Epidermal melanocyte (primary cell): Measurements from ENCODE around the gene PTOV1.

Experiments used
- DNase-seq: peaks from one replicate; pipeline ENCODE4 v3.0.0; 2011; ENCODE audit warnings: low spot score; ENCODE audit not compliant: insufficient read length

Gene PTOV1

DNA sequence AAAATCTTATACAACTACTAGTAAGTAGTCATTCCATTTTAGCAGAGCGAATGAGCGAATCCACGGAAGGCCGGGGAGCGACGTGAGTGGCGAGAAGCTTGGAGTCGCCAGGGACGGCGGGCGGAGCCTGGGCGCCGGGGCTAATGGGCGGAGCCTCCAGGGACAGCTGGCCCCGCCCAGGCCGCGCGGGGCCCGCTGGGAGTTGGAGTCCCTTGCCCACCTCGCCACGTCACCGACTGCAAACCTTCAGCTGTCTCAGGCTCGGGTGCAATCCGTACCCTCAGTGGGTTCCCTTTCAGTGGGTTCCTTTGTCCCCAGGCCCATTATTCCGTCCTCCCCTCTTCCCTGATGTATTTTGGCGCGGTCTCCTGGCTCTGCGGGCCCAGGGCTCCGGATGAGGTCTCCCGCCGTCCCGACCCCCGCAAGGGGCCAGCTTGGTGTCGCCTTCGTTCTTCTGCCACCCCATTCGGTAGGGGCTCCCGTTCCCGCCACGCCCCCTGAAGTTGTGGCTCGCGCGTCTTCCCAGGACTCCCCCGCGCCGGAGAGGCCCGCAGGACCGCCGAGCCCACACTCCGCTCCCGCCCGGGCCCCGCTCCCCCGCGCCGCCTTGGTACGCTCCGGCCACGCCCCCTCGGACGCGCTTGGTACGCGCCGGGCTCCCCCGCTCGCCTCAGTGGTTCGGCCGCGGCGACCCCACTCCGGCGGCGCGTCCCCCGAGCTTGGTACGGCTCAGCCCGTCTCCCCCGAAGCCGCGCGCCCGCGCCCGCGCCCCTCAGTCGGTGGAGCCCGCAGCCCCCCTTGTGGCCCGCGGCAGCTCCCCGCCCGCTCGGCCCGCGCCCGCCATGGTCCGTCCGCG is at the start of gene PTOV1:
Gene PTOV1 (plus strand): TSS at position 673 of the 856 bp plus-strand sequence.
- peak; percentile 95 for DNase-seq

DNA sequence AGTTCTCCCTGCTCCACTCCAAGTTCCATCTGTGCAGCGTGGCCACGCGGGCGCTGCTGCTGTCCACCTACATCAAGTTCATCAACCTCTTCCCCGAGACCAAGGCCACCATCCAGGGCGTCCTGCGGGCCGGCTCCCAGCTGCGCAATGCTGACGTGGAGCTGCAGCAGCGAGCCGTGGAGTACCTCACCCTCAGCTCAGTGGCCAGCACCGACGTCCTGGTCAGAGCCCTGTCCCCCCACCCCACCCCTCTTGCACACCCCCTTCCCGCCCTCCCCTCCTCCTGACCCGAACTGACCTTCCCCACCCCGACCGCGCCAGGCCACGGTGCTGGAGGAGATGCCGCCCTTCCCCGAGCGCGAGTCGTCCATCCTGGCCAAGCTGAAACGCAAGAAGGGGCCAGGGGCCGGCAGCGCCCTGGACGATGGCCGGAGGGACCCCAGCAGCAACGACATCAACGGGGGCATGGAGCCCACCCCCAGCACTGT is 49.5 kb upstream of the PTOV1 start:
- no peak for DNase-seq

DNA sequence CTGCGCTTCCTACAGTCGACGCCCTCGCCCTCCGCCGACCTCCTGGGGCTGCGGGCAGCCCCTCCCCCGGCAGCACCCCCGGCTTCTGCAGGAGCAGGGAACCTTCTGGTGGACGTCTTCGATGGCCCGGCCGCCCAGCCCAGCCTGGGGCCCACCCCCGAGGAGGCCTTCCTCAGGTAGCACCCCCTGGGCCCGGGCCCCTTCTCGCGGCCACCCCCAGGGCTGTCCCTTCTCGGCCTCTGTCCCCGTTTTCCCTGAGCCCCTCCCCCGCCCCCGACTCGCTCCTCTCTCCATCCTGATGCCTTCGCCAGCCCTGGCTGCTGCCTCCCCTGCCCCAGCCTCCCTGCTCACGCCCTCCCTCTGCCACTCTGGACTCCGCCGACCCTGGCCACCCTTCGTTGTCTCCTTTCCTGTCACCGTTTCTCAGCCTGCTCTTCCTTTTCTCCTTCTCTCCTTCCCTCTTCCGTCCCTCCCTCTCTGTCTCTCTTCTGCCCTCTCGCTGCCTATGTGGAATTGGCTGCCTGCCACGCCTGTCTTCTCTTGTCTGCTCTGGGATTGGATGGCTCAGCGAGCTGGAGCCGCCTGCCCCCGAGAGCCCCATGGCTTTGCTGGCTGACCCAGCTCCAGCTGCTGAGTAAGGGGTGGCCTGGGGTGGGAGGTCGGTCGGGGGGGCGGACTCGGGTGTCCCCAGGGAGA is 48.8 kb upstream of the PTOV1 start:
- DNase-seq, result peak; percentile 98

DNA sequence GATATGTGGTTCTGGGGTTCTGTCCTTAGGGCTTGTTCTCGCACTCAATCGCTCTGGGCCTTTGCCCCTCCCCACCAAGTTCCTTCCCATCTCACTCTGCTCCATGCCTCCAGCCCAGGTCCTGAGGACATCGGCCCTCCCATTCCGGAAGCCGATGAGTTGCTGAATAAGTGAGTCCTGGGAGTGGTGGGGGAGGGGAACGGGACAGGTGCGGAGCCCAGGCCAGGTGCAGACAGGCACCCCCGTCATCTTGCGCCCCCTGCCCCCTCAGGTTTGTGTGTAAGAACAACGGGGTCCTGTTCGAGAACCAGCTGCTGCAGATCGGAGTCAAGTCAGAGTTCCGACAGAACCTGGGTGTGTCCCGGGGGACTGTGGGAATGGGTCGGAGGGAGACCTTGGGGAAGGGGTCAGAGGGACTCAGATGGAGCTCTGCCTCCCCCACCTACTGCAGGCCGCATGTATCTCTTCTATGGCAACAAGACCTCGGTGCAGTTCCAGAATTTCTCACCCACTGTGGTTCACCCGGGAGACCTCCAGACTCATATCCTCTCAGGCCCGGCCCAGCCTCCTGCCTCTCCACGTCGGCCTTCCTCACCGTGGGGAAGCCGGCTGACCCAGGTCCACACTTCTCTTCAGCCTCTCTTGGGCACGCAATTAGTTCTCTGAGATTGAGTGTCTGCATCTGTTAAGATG is 48.0 kb upstream of the PTOV1 start:
- no peak for DNase-seq

DNA sequence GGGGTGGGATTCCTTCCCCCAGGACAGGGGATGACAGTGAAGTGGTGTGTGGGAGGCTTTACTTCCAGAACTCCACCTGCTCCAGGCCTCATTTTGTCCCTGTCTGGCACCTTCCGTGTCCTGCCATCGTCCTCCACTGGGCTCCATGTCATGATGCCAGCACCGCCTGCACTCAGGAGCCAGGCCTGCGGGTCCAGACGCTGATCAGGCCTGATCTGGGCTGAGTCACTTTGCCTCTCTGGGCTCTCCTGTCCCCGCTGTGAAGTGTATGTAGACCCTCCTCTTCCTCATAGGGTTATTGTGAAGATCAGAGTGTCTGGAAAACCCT is 47.5 kb upstream of the PTOV1 start:
- no peak for DNase-seq

DNA sequence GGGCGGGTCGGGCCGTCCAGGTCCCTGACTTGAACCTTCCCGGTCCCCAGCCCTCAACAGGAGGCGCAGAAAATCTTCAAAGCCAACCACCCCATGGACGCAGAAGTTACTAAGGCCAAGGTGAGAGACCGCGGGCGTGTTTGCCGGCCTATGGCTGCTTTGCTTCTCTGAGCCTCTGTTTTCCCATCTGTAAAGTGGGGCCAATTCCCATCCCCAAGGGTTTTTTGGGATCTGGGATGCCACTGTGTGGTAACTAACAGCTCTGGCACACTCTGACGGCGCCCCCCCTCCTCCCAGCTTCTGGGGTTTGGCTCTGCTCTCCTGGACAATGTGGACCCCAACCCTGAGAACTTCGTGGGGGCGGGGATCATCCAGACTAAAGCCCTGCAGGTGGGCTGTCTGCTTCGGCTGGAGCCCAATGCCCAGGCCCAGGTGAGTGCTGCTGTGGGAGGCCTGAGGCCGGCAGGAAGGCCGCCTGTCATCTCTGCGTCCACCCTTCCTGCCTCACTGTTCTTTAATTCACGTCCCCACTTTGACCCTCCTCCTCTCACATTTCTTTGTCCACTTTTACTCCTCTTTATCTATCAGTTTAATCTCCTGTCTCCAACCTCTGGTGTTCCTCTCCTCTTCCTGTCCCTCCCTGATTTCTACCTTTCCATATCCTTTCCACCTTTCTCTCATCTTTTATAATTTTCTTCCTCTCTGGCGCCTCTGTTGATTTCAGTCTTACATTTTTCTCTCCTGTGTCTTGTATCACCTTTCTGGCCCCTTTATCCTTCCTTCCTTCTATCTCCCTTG is 44.9 kb upstream of the PTOV1 start:
- no peak for DNase-seq

DNA sequence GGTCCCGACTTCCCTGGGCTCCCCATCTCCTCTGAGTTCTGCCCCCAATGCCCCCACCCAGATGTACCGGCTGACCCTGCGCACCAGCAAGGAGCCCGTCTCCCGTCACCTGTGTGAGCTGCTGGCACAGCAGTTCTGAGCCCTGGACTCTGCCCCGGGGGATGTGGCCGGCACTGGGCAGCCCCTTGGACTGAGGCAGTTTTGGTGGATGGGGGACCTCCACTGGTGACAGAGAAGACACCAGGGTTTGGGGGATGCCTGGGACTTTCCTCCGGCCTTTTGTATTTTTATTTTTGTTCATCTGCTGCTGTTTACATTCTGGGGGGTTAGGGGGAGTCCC is 44.4 kb upstream of the PTOV1 start:
- DNase-seq, result no peak

DNA sequence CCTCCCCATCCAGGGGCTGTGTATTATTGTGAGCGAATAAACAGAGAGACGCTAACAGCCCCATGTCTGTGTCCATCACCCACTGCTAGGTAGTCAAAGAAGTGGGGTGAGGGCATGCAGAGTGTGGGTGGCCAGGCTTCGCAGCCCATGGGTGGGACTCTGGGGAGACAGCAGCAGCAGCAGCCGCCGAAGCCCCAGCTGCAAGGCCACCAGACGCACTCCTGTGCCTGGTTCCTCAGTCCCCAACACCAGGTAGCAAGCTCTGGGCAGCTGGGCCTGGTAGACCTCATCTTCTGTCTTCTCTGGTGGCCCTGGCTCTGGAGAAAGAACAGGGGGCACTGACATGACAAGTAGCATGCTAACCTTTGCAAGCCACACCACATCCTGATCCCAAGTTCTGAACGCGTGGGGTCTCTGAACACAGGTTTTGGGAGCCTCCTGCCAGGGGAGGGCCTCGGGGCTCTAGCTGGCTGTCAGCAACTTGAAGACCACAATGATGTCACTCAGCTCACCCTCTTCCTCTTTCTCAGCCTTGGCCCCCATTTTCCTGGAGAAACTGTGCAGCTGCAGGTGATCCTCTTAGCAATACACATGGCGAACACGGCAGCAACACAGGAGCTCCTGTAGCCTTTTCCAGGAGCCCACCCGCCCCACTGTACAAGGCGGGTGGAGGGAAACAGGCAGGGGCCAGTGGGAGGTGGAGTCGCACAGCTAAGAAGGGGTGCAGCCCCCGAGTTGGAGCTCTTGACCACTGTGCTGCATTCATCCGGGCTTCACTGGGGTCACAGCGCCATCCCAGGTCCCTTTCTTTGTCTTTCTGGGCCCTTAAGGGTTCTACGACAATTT is 43.7 kb upstream of the PTOV1 start:
- DNase-seq, result no peak

DNA sequence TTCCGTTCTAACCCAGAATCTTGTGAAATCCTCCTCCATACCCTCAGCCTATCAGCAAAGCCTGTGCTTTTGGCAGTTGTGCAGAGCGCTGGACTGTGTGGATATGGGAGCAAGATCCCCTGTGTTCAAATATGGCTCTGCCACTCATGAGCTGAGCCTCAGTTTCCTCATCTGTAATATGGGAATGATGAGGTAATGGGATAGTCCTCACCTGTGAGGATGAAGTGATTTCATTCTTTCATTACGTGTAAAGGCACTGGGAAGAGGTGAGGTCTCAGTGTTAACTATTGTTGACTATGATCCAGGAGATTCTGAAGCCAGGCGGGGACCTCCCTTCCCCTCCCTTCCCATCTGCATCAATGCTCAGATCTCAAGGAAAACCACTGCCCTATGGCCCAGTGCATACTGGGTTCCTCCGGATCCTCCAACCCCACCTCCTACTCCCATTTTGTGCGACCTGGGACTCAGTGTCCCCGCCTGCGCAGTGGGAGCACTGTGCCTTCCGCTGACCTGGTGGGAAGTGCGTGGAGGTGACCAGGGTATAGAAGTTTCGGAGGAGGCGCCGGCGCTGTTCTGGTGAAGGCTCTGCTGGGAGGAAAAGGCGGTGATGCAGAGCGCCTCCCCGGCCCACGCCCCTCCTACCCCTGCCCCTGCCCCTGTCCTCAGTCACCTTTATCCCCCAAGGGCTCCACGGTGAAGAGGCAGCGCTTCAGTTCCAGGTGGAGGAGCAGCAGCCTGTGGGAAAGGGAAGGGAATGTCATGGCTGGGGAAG is 42.9 kb upstream of the PTOV1 start:
- no peak for DNase-seq

DNA sequence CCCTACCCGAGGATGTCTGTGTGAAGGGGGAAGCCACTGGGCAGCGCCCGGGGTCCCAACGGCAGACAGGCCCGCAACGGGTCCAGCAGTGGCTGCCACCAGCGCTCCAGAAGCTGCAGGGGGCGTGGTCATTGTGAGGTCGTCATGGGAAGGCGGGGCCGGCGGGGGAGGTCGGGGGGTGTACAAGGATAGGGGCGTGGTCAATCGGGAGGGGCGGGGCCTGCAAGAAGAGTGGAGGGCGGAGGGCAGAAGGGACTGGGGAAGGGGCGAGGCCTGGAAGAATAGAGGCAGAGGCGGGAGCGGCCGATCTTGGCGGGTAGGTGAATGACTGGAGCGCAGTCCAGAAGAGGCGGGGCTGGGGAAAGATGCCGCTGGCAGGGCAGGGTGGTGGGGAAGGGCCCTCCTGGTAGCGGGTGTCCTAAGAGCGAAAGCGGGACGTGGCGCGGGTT is 42.2 kb upstream of the PTOV1 start:
- DNase-seq, result peak; percentile 92

DNA sequence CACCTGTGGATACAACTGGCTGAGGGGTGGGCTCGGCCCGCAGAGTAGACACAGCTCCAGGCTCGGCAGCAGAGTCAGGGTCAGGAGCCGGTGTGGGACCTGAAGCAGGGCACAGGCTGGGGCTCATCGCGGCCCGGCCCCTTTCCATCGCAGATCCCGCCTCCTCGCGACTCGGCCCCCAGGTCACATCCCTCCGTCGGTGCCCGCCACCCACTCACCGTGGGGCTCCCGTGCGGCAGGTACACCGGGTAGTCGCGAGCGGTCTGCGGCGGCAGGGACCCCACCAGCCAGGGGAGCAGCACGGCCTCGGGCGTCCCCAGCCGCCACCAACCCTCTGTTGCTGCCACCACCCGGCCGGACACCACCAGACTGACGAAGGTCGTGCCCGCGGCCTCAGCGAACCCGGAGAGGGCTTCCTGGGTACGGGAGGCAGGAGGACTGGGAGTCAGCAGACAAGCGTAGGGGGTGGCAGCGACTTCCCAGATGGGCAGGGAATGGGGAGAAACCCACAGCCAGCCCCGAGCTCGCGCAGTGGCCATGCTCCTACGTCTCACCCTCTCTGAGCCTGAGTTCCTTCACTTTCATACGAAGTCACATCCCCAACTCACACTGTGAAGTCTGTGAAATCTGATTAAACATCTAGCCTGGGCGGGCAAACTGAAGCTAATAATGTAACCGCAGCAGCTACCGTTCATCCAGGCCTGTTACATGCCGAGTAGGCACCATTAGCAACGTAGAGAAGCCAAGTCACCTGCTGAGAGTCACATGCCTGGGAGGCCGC is 41.6 kb upstream of the PTOV1 start:
- peak; percentile 43 for DNase-seq

DNA sequence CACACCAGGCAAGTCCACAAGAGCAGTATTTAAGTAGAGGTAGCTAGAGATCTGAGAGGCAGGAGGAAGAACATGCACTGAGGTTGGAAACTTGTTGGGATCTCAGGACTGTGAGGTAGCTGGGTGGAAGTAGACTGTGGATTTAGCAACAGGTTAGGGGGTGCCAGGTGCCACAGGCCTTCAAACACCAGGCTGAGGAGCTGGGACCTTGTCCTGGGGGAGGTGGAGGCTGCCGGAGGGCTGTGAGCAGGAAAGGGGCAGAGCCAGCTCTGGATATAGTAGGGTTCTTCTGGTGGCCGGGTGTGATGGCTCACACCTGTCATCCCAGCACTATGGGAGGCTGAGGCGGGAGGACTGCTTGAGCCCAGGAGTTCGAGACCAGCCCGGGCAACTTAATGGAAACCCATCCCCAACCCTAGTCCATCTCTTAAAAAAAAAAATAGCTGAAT is 41.0 kb upstream of the PTOV1 start:
- DNase-seq, result no peak

DNA sequence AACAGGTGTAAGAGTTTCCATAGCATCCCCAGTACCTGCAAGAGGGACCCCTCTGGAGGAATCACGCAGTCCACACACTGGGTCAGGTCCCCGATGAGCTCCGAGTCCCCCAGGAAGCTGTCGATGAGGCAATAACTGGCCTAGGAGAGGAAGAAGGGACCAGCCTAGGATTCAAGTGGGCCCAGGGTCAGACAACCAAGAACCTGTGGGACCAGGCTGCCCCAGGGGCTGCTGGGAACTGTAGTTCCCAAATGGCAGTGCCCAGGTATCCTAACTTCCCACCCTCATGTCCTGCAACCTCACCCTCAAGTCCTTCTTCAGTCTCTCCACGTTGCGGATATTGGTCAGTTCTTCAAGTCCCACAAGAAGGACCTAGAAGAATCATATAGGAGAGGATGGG is 39.6 kb upstream of the PTOV1 start:
- DNase-seq, result no peak

DNA sequence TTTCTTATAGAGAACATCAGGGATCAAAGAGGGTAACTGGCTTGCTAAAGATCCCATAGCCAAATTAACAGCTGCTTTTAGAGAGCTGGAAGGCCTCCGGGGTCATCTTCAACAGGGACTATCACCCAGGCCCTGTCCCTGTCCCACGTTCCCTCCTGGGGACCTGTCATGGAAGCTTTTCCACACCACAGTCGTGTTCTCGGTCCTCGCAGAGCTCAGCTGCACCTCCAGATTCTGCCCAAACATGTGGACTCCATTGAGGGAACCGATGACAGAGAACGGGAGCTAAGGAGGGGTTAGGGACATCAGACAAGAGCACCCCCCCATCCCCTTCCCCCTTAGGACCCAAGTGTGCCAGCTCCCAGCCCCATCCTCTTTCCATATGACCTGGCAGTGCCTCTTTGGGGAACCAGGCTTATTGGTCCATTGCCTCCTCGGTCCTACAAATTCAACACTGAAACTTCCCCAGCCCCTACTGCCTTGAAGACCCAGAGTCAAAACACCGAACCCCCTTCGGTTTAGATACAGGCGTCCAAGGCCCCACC is 38.4 kb upstream of the PTOV1 start:
- no peak for DNase-seq

DNA sequence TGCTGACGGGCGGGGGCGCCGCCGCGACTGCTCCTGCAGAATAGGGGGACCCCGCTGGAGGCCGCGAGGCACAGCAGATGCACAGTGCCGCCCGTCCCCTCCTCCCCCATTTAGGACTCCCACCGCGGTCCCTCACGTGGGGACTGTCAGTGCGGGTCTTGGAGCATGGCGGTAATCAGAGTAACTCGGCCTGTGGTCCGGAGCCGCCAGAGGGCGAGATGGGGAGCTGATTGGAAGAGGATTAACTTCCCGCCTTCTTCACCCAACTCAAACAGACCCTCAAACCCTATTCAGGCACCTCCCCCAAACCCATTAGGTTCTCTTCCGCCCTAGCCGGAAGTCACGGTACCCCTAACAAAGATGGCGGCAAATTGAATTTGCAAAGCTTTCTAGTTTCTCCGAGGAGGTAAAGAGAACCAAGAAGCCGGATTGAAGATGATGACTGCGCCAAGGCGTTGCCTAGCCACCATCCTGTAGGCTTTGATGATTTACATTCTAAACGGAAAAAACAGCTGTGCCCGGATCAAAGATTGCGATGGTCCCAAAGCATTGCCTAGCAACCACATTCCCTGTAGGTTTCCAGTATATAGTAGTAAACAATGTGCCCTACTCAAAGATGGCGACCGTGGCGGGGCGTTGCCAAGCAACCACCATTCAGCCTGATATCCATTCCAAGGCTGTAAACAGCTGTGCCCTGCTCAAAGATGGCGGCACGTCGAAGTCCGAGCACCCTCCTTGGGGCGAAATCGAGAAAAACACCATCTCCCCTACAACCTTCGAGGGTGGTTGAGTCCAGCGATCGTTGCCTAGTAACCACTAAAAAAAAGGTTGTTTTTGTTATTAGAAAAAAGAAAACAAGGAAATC is 37.7 kb upstream of the PTOV1 start, which contains the start of gene FUZ:
Gene FUZ (minus strand): TSS at position 296 of the 865 bp plus-strand sequence. CDS start 186 bp downstream, at position 110.
- peak; percentile 96 for DNase-seq

DNA sequence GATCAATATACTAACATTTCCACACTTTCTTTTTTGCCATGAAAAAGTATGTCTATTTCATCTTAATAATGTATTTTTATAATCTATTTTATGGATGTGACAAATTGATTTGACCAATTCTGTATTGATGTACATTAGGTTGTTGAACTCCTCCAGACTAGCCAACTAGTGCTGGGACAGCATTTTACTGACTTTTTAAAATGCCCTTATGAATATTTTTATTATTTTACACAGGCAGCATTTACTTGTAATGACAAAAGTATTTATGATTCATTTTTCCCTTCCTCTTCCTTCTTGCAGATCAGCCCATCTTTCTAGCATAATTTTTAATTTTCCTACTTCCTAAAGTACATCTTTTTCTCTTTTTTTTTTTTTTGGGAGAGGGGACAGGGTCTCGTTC is 36.9 kb upstream of the PTOV1 start:
- DNase-seq, result no peak

DNA sequence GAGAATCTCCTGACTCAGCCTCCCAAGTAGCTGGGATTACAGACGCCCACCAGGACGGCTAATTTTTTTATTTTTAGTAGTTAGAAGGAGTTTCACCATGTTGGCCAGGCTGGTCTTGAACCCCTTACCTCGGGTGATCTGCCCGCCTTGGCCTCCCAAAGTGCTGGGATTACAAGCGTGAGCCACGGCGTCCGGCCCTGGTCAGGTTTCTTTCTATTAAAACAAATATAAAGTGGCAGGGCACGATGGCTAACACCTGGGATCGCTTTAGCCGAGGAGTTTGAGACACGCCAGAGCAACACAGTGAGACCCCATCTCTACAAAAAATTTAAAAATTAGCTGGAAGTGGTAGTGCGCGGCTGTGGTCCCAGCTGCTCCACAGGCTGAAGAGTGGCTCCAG is 34.4 kb upstream of the PTOV1 start:
- DNase-seq, result no peak
